Vagina (tissue), 2 donors: ENCODE data around the gene INPP5B. TPM values are rescaled to one million over a fixed set of nuclear protein-coding genes. Genes with fewer than 3 reads are reported as not detected.

Experiments
- DNase-seq, 2 donors: peaks; one replicate each; pipeline ENCODE4 v3.0.0-alpha.2; 2017; ENCODE audit errors: extremely low spot score in 2 of 2
- H3K27ac ChIP-seq: fragments of 200-600 bp; sonication (generic); one replicate; pipeline ENCODE4 v1.5.1; 2019
- H3K27me3 ChIP-seq: fragments of 200-600 bp; sonication (generic); one replicate; pipeline ENCODE4 v1.5.1; 2019
- H3K36me3 ChIP-seq, 2 donors: fragments of 200-600 bp; sonication (generic); one replicate each; pipeline ENCODE4 v1.5.1; 2017 to 2019
- H3K4me1 ChIP-seq: fragments of 200-600 bp; sonication (generic); one replicate; pipeline ENCODE4 v1.5.1; 2019
- H3K4me3 ChIP-seq, 2 donors: fragments of 200-600 bp; sonication (generic); 1 replicate in 1 of 2; 2 replicates in 1 of 2; pipeline ENCODE4 v1.5.1; 2016 to 2019
- H3K9me3 ChIP-seq: fragments of 200-600 bp; sonication (generic); one replicate; pipeline ENCODE4 v1.5.1; 2019
- POLR2A ChIP-seq, 2 donors: fragments of 450-650 bp; IDR thresholded peaks; one replicate each; pipeline ENCODE4 v1.6.1; 2017; ENCODE audit warnings: antibody characterized with exemption in 2 of 2, mild to moderate bottlenecking in 2 of 2, moderate library complexity in 2 of 2
- POLR2AphosphoS5 ChIP-seq, 2 donors: sonication (generic); formaldehyde crosslinking; IDR thresholded peaks; one replicate each; pipeline ENCODE4 v1.9.0; 2017; ENCODE audit warnings: antibody characterized with exemption in 2 of 2, mild to moderate bottlenecking in 2 of 2, low read depth in 1 of 2; ENCODE audit not compliant: insufficient read depth in 1 of 2
- intact Hi-C: fragments of 100-400 bp; cut with DNase I; formaldehyde crosslinking; loops from one replicate; pipeline ENCODE4 v1.15.1; 2023
- total RNA-seq: library from RNA; depleted of rRNA; stranded (reverse); fragments of >200 nt; gene quantifications from one replicate; pipeline ENCODE4 v1.2.3, GENCODE V29; 2016
- TF ChIP-seq, protein P1 (sequence below), 3 experiments: fragments of 450-650 bp in 2 of 3; fragments of 200-600 bp in 1 of 3; sonication (generic) in 1 of 3; IDR thresholded peaks; one replicate each; pipeline ENCODE4 v1.5.1; 2017 to 2019; ENCODE audit warnings: antibody characterized with exemption in 3 of 3, mild to moderate bottlenecking in 2 of 3, moderate library complexity in 2 of 3

Gene INPP5B
- total RNA-seq, 1 donor from 2014 or later = 31.2 TPM

- Histone ChIP-seq H3K27me3 (no peaks in the 10 kb centered on the region), H3K4me1 (peaks cover 25% of the 10 kb centered on the region), H3K9me3 (no peaks in the 10 kb centered on the region), H3K36me3 (peaks cover 0 to 6% of the 10 kb centered on the region in 2 donors), H3K4me3 (no peak overlapping the region), H3K27ac (no peak overlapping the region)
- intact Hi-C loops = no loop called here
- TF ChIP-seq POLR2A (IDR thresholded peaks at IDR 0.05) (no peak), POLR2AphosphoS5 (IDR thresholded peaks at IDR 0.05; ENCODE audit: insufficient read depth in 1 of 2, low read depth in 1 of 2) (no peak)
- TF ChIP-seq, protein P1, sequence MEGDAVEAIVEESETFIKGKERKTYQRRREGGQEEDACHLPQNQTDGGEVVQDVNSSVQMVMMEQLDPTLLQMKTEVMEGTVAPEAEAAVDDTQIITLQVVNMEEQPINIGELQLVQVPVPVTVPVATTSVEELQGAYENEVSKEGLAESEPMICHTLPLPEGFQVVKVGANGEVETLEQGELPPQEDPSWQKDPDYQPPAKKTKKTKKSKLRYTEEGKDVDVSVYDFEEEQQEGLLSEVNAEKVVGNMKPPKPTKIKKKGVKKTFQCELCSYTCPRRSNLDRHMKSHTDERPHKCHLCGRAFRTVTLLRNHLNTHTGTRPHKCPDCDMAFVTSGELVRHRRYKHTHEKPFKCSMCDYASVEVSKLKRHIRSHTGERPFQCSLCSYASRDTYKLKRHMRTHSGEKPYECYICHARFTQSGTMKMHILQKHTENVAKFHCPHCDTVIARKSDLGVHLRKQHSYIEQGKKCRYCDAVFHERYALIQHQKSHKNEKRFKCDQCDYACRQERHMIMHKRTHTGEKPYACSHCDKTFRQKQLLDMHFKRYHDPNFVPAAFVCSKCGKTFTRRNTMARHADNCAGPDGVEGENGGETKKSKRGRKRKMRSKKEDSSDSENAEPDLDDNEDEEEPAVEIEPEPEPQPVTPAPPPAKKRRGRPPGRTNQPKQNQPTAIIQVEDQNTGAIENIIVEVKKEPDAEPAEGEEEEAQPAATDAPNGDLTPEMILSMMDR (IDR thresholded peaks at IDR 0.05) = no peak
- no peak for DNase-seq
Measured at GRCh38 chr1:37948841-37949240, 2.0 kb upstream of the INPP5B start.

DNA sequence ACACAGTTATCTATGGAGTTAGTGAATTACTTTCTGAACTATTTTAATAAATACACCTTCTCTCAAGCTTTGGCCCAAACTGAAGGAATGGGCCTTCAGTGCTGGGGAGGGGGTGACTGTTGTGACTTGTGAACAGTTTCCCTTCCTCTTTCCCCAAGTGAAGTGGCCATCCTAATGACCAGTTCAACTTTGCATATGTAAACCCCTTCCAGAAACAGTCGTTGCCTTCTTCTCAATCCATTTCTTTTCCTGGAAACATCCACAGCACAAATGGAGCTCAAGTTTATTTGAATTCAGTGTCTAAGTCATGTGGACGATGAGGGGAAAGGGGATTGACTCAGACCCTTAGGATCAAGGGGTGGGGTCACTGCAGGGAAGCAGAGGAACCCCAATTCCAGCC is 1.3 kb upstream of the INPP5B start:
- peaks cover 0 to 12% of the 10 kb centered on the region in 2 donors for H3K36me3 ChIP-seq
- no peaks in the 10 kb centered on the region for H3K27me3 ChIP-seq
- H3K9me3 ChIP-seq = no peaks in the 10 kb centered on the region
- H3K4me3 ChIP-seq = no peak overlapping the region
- intact Hi-C loops = no loop called here
- H3K27ac ChIP-seq = no peak overlapping the region
- H3K4me1 ChIP-seq = peaks cover 25% of the 10 kb centered on the region
- TF ChIP-seq, protein P1 (IDR thresholded peaks at IDR 0.05) = no peak
- no peak for TF ChIP-seq POLR2AphosphoS5 (IDR thresholded peaks at IDR 0.05; ENCODE audit: insufficient read depth in 1 of 2, low read depth in 1 of 2)
- no peak for TF ChIP-seq POLR2A (IDR thresholded peaks at IDR 0.05)
- no peak for DNase-seq

- TF ChIP-seq POLR2AphosphoS5 (IDR thresholded peaks at IDR 0.05; ENCODE audit: insufficient read depth in 1 of 2, low read depth in 1 of 2) (no peak), POLR2A (IDR thresholded peaks at IDR 0.05) (no peak)
- TF ChIP-seq, protein P1 (IDR thresholded peaks at IDR 0.05) = no peak
- Histone ChIP-seq H3K9me3 (no peaks in the 10 kb centered on the region), H3K4me3 (peak overlapping the region; percentile 65 to 75), H3K4me1 (peaks cover 25% of the 10 kb centered on the region), H3K36me3 (peaks cover 0 to 18% of the 10 kb centered on the region in 2 donors), H3K27ac (peak overlapping the region; percentile 89), H3K27me3 (no peaks in the 10 kb centered on the region)
- no peak for DNase-seq
- intact Hi-C loops = no loop called here
Measured at GRCh38 chr1:37947364-37947763, 511 bp upstream of the INPP5B start.

GRCh38 chr1:37945743-37946702 is 830 bp downstream of the INPP5B start:
- Histone ChIP-seq H3K9me3 (no peaks in the 10 kb centered on the region), H3K27me3 (no peaks in the 10 kb centered on the region), H3K4me3 (peak overlapping the region; percentile 65 to 75), H3K36me3 (peaks cover 0 to 18% of the 10 kb centered on the region in 2 donors), H3K27ac (peak overlapping the region; percentile 89), H3K4me1 (peaks cover 25% of the 10 kb centered on the region)
- no peak for DNase-seq
- intact Hi-C loops = no loop called here
- TF ChIP-seq POLR2AphosphoS5 (IDR thresholded peaks at IDR 0.05; ENCODE audit: insufficient read depth in 1 of 2, low read depth in 1 of 2) = no peak

GRCh38 chr1:37945251-37945650 is 1.6 kb downstream of the INPP5B start:
- H3K27ac ChIP-seq = peak overlapping the region; percentile 89
- DNase-seq = no peak
- H3K4me1 ChIP-seq = peaks cover 25% of the 10 kb centered on the region
- peak overlapping the region in 1 of 2 donors; percentile 65 for H3K4me3 ChIP-seq
- intact Hi-C loops = no loop called here
- TF ChIP-seq, protein P1 (IDR thresholded peaks at IDR 0.05) = no peak
- no peak for TF ChIP-seq POLR2A (IDR thresholded peaks at IDR 0.05)
- TF ChIP-seq POLR2AphosphoS5 (IDR thresholded peaks at IDR 0.05; ENCODE audit: insufficient read depth in 1 of 2, low read depth in 1 of 2) = no peak
- H3K9me3 ChIP-seq = no peaks in the 10 kb centered on the region
- H3K27me3 ChIP-seq = no peaks in the 10 kb centered on the region
- peaks cover 0 to 18% of the 10 kb centered on the region in 2 donors for H3K36me3 ChIP-seq
